Adrenal gland (tissue), 12 donors: ENCODE data around the gene TTC8. TPM values are rescaled to one million over a fixed set of nuclear protein-coding genes. Genes with fewer than 3 reads are reported as not detected.
A peak's percentile ranks its signal among the peaks of the same experiment; 100 is the strongest.

Source experiments
- DNase-seq, 7 donors: peaks; one replicate each; pipeline ENCODE4 v3.0.0-alpha.2; 2019 to 2020
- H3K27ac ChIP-seq, 5 donors: fragments of 200-600 bp; sonication (generic) in 4 of 5; 1 replicate in 3 of 5; 2 replicates in 2 of 5; pipeline versions ENCODE4 v1.5.1 to v1.8.0; 2016 to 2020; ENCODE audit warnings: mild to moderate bottlenecking in 1 of 5
- H3K27me3 ChIP-seq: fragments of 200-600 bp; 2 replicates; pipeline ENCODE4 v1.8.0; 2021
- H3K36me3 ChIP-seq, 2 donors: fragments of 200-600 bp; replicated peaks in 1 of 2; 1 replicate in 1 of 2; 2 replicates in 1 of 2; pipeline versions ENCODE4 v1.5.1 to v1.8.0; 2018 to 2022
- H3K4me1 ChIP-seq, 2 donors: fragments of 200-600 bp; replicated peaks in 1 of 2; 1 replicate in 1 of 2; 2 replicates in 1 of 2; pipeline versions ENCODE4 v1.5.1 to v1.8.0; 2018 to 2021
- H3K4me3 ChIP-seq, 4 donors: fragments of 200-600 bp; sonication (generic) in 3 of 4; one replicate each; pipeline ENCODE4 v1.5.1; 2016 to 2018
- H3K9me3 ChIP-seq, 3 donors: fragments of 200-600 bp; sonication (generic) in 1 of 3; replicated peaks in 1 of 3; 1 replicate in 2 of 3; 2 replicates in 1 of 3; pipeline versions ENCODE4 v1.5.1 to v1.8.0; 2016 to 2021
- POLR2A ChIP-seq, 2 donors: fragments of 450-650 bp; IDR thresholded peaks; one replicate each; pipeline ENCODE4 v1.6.1; 2017; ENCODE audit warnings: antibody characterized with exemption in 2 of 2, mild to moderate bottlenecking in 2 of 2, moderate library complexity in 1 of 2
- WGBS, 4 donors: extraction: QIAGEN DNeasy Blood & Tissue Kit in 2 of 4; methylation state at CpG; one replicate each; pipeline versions ENCODE4 v1.1.5 to v1.1.7; 2013 to 2017; 5-methylcytosine and 5-hydroxymethylcytosine counted together
- intact Hi-C, 2 donors: fragments of 100-400 bp; cut with DNase I; formaldehyde crosslinking; loops; one replicate each; pipeline versions ENCODE4 v1.14.1 to v1.15.0; 2022 to 2023
- polyA plus RNA-seq, 3 donors: library from polyadenylated mRNA; stranded (reverse); fragments of 200-250 nt in 2 of 3; fragments of 350-450 nt in 1 of 3; fragmentation: Illumina TruSeq in 1 of 3; extraction: RNeasy Lipid Tissue Mini Kit (QIAGEN cat#74804) in 1 of 3; gene quantifications; one replicate each; pipeline ENCODE4 v1.2.3, GENCODE V29; 2013 to 2014
- total RNA-seq, 9 donors: library from RNA; depleted of rRNA in 4 of 9; stranded (reverse); fragments of >200 nt in 4 of 9; fragments of 120-200 nt in 1 of 9; fragmentation: NEBNext Ultra II Directional in 1 of 9; extraction: Animal tissue kit (Norgen Biotek cat#: 25700) in 1 of 9; gene quantifications; one replicate each; pipeline versions ENCODE4 v1.1.0 to v1.2.4, GENCODE V29; 2013 to 2023
- TF ChIP-seq, protein P1 (sequence below), 6 experiments: fragments of 450-650 bp in 4 of 6; fragments of 200-600 bp in 2 of 6; sonication (generic) in 1 of 6; IDR thresholded peaks; 1 replicate in 5 of 6; 2 replicates in 1 of 6; pipeline versions ENCODE4 v1.5.1 to v1.8.0; 2016 to 2021; ENCODE audit warnings: antibody characterized with exemption in 6 of 6, mild to moderate bottlenecking in 2 of 6, moderate library complexity in 1 of 6
- donor health status: healthy with polysubstance abuse.
- donor health status: Bipolar disorder and iron deficiency.
- donor health status: DM: yes; HTN: yes; CAD: no.
- donor health status: DM: no; HTN: no; CAD: no.
- donor health status: DM: no; HTN: no; CAD: no.
- donor health status: DM: yes; HTN: yes; CAD: no.

The TTC8 gene
- total and polyA plus RNA-seq, 12 donors, result 40.4 to 184 (median 68.3) TPM

DNA sequence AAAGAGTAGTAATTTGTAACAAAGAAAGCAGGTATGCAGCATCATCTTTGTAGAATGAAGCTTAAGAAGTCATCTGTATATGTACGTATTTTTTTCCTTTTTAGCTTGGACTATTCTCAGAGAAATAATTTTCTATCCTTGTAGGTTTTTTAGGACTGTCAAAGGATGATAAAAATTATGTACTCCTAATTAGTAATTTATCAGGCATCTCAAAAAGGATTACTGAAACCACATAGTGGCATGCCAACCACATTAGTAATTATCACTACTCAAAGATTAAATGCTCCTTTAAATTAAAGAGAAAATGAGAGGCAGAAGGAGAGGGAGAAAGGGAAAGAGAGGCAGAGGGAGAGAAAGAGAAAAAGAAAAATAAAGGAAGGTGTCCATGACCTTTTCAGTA, 17.3 kb downstream of the TTC8 start:
- intact Hi-C loops, result loop anchor here in 1 of 2 donors (10.0 kb wide), 1 partner anchor 47 kb away; the partner anchor contains the start of gene EML5
- peaks cover 0 to 21% of the 10 kb centered on the region in 2 donors for H3K4me1 ChIP-seq
- TF ChIP-seq POLR2A (IDR thresholded peaks at IDR 0.05), result no peak
- TF ChIP-seq, protein P1, sequence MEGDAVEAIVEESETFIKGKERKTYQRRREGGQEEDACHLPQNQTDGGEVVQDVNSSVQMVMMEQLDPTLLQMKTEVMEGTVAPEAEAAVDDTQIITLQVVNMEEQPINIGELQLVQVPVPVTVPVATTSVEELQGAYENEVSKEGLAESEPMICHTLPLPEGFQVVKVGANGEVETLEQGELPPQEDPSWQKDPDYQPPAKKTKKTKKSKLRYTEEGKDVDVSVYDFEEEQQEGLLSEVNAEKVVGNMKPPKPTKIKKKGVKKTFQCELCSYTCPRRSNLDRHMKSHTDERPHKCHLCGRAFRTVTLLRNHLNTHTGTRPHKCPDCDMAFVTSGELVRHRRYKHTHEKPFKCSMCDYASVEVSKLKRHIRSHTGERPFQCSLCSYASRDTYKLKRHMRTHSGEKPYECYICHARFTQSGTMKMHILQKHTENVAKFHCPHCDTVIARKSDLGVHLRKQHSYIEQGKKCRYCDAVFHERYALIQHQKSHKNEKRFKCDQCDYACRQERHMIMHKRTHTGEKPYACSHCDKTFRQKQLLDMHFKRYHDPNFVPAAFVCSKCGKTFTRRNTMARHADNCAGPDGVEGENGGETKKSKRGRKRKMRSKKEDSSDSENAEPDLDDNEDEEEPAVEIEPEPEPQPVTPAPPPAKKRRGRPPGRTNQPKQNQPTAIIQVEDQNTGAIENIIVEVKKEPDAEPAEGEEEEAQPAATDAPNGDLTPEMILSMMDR (IDR thresholded peaks at IDR 0.05), result no peak
- 53 to 73% (median 62%) methylated on average over 1 of the region's 1 CpG for WGBS, 4 donors
- no peaks in the 10 kb centered on the region for H3K36me3 ChIP-seq
- DNase-seq, result no peak
- no peak overlapping the region for H3K4me3 ChIP-seq
- H3K9me3 ChIP-seq, result no peaks in the 10 kb centered on the region
- peak overlapping the region in 2 of 5 donors; percentile 0 to 40 for H3K27ac ChIP-seq
- no peaks in the 10 kb centered on the region for H3K27me3 ChIP-seq

DNA sequence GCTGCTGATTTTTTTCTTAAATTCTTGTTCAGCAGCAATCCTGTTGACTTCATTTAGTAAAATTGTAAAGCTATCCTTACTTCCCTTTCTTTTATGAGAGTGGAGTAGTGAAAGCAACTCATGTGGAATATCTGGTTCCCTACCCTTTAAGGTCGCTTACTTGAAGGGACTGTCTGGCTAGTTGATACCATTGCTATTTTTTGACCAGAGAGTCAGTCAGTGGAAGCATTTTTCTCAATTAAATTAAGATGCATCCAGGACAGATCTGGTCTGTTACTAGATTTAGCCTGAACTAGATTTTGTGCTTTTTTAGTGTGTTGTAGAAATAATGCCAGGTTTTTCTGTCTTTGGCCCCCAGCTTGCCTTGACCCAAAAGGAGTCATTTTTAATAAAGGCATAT, 18.0 kb downstream of the TTC8 start:
- WGBS, 4 donors, result 47 to 60% (median 58%) methylated on average over 1 of the region's 1 CpG
- Histone ChIP-seq H3K27ac (peak overlapping the region in 2 of 5 donors; percentile 0 to 40), H3K27me3 (no peaks in the 10 kb centered on the region), H3K36me3 (no peaks in the 10 kb centered on the region), H3K9me3 (no peaks in the 10 kb centered on the region), H3K4me3 (no peak overlapping the region), H3K4me1 (peaks cover 0 to 21% of the 10 kb centered on the region in 2 donors)
- no peak for DNase-seq
- intact Hi-C loops, result loop anchor here in 1 of 2 donors (10.0 kb wide), 1 partner anchor 48 kb away; the partner anchor contains the start of gene EML5
- TF ChIP-seq, protein P1 (IDR thresholded peaks at IDR 0.05), result no peak
- TF ChIP-seq POLR2A (IDR thresholded peaks at IDR 0.05), result no peak

DNA sequence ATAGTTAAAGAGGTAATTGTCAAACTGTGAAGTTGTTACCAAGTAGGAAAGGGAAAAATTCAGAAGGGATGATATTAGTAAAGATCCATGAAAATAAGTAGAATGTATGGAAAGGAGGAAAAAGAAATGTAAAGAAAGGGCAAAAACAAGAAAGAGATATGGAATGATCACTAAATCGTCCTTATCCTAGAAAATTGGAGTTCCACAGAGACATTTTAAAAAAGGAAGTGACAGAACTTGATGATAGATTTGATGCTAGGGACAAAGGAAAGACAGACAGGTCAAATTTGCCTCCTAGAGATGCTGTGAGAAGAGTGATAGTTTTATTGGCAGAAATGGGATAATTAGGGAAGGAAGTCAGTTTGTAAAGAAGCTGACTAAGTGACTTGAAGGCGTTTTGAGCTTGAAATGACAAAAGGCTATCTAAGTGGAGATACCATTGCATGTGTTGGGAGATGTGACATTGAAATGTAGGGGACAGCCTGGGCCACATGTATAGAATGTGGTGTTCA, 20.6 kb downstream of the TTC8 start:
- no peak for DNase-seq
- H3K27ac ChIP-seq, result no peak overlapping the region
- H3K4me3 ChIP-seq, result no peak overlapping the region
- peaks cover 0 to 21% of the 10 kb centered on the region in 2 donors for H3K4me1 ChIP-seq
- TF ChIP-seq, protein P1 (IDR thresholded peaks at IDR 0.05), result no peak
- no peak for TF ChIP-seq POLR2A (IDR thresholded peaks at IDR 0.05)
- intact Hi-C loops, result loop anchor here in 1 of 2 donors (10.0 kb wide), 1 partner anchor 50 kb away; the partner anchor contains the start of gene EML5
- H3K9me3 ChIP-seq, result no peaks in the 10 kb centered on the region
- 80 to 84% (median 83%) methylated on average over 2 of the region's 2 CpGs for WGBS, 4 donors
- H3K27me3 ChIP-seq, result no peaks in the 10 kb centered on the region
- H3K36me3 ChIP-seq, result no peaks in the 10 kb centered on the region

DNA sequence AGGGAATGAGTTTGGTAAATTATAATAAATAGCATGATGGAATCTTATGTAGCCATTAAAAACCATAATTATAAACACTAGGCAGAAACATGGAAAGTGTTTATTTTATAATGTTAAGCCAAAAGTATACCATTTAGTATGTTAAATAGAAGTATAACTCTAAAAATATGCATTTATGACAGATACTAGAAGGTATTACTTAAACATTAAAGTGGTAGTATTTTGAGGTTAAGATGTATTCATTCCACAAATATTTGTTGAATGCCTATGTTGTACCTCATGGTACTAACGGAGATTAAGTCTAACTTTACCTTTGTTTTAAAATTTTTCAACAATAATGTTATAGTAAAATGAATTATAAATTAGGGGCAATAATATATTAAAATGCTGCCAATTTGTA, 24.1 kb downstream of the TTC8 start:
- WGBS, 4 donors, result 96 to 100% (median 97%) methylated on average over 1 of the region's 1 CpG
- no peaks in the 10 kb centered on the region for H3K9me3 ChIP-seq
- no peak overlapping the region for H3K4me3 ChIP-seq
- no peaks in the 10 kb centered on the region for H3K4me1 ChIP-seq
- no peak overlapping the region for H3K27ac ChIP-seq
- H3K36me3 ChIP-seq, result no peaks in the 10 kb centered on the region
- TF ChIP-seq POLR2A (IDR thresholded peaks at IDR 0.05), result no peak
- TF ChIP-seq, protein P1 (IDR thresholded peaks at IDR 0.05), result no peak
- intact Hi-C loops, result loop anchor here in 1 of 2 donors (10.0 kb wide), 1 partner anchor 54 kb away; the partner anchor contains the start of gene EML5
- H3K27me3 ChIP-seq, result no peaks in the 10 kb centered on the region
- DNase-seq, result no peak
